Type B pancreatic cell (in vitro differentiated cells): ENCODE results near the gene TNK1. TPM values are rescaled to one million over a fixed set of nuclear protein-coding genes. Genes with fewer than 3 reads are reported as not detected.
"Not testable (repeated sequence)": the region's sequence is repeated elsewhere in the genome, so short reads cannot be mapped to it uniquely, and the experiment has no call there.

Experiments used
- DNase-seq: peaks from one replicate; pipeline ENCODE4 v3.0.0; 2021; ENCODE audit warnings: mixed read lengths; ENCODE audit not compliant: unreplicated experiment; ENCODE audit errors: extremely low spot score
- H3K27ac Mint-ChIP-seq: 2 replicates; pipeline ENCODE4 v1.8.0; 2021; ENCODE audit warnings: mild to moderate bottlenecking, mixed read lengths
- H3K27me3 Mint-ChIP-seq: 2 replicates; pipeline ENCODE4 v1.8.0; 2021; ENCODE audit warnings: mixed read lengths
- H3K36me3 Mint-ChIP-seq: 2 replicates; pipeline ENCODE4 v1.8.0; 2021; ENCODE audit warnings: mixed read lengths
- H3K4me1 Mint-ChIP-seq: one replicate; pipeline ENCODE4 v1.8.0; 2021; ENCODE audit warnings: mixed read lengths; ENCODE audit not compliant: unreplicated experiment
- H3K4me3 Mint-ChIP-seq: 2 replicates; pipeline ENCODE4 v1.8.0; 2021; ENCODE audit warnings: mild to moderate bottlenecking, mixed read lengths
- H3K9me3 Mint-ChIP-seq: 2 replicates; pipeline ENCODE4 v1.8.0; 2021; ENCODE audit warnings: mixed read lengths
- CTCF ChIP-seq: fragments of 200-600 bp; sonication (generic); conservative IDR thresholded peaks from 2 replicates; pipeline ENCODE4 v1.5.0; 2021; ENCODE audit warnings: antibody characterized with exemption, mild to moderate bottlenecking
- total RNA-seq: library from RNA; stranded (reverse); gene quantifications from 2 replicates; pipeline ENCODE4 v1.2.1, GENCODE V29; 2021; ENCODE audit warnings: low replicate concordance

TNK1 gene
- total RNA-seq, 1 donor from 2014 or later = 6.6 TPM

- no peak for TF ChIP-seq CTCF
- H3K27ac Mint-ChIP-seq = no peak overlapping the region
- peaks cover 9% of the 10 kb centered on the region for H3K27me3 Mint-ChIP-seq
- H3K4me3 Mint-ChIP-seq = no peak overlapping the region
- H3K4me1 Mint-ChIP-seq = no peaks in the 10 kb centered on the region
- no peaks in the 10 kb centered on the region for H3K36me3 Mint-ChIP-seq
- no peaks in the 10 kb centered on the region for H3K9me3 Mint-ChIP-seq
- DNase-seq = no peak
Measured at GRCh38 chr17:7363311-7363710, 17.6 kb upstream of the TNK1 start.

- not testable (repeated sequence) for H3K27ac Mint-ChIP-seq, H3K4me1 Mint-ChIP-seq, H3K4me3 Mint-ChIP-seq, H3K9me3 Mint-ChIP-seq, DNase-seq, H3K36me3 Mint-ChIP-seq
- peaks cover 24% of the 10 kb centered on the region for H3K27me3 Mint-ChIP-seq
Measured at GRCh38 chr17:7365963-7366362, 14.9 kb upstream of the TNK1 start.

GRCh38 chr17:7367083-7367482, 13.8 kb upstream of the TNK1 start:
- peaks cover 22% of the 10 kb centered on the region for H3K27me3 Mint-ChIP-seq
- DNase-seq = no peak
- no peak overlapping the region for H3K27ac Mint-ChIP-seq
- H3K9me3 Mint-ChIP-seq = no peaks in the 10 kb centered on the region
- no peaks in the 10 kb centered on the region for H3K36me3 Mint-ChIP-seq
- no peak for TF ChIP-seq CTCF
- no peaks in the 10 kb centered on the region for H3K4me1 Mint-ChIP-seq
- H3K4me3 Mint-ChIP-seq = no peak overlapping the region

- H3K27ac Mint-ChIP-seq = no peak overlapping the region
- H3K9me3 Mint-ChIP-seq = no peaks in the 10 kb centered on the region
- H3K4me3 Mint-ChIP-seq = no peak overlapping the region
- no peaks in the 10 kb centered on the region for H3K4me1 Mint-ChIP-seq
- H3K36me3 Mint-ChIP-seq = no peaks in the 10 kb centered on the region
- TF ChIP-seq CTCF = no peak
- H3K27me3 Mint-ChIP-seq = peaks cover 21% of the 10 kb centered on the region
- no peak for DNase-seq
Measured at GRCh38 chr17:7367918-7368598, 12.8 kb upstream of the TNK1 start.

- peaks cover 21% of the 10 kb centered on the region for H3K27me3 Mint-ChIP-seq
- not testable (repeated sequence) for H3K27ac Mint-ChIP-seq, H3K9me3 Mint-ChIP-seq, DNase-seq, H3K4me3 Mint-ChIP-seq, H3K4me1 Mint-ChIP-seq, H3K36me3 Mint-ChIP-seq
Measured at GRCh38 chr17:7368599-7368994, 12.3 kb upstream of the TNK1 start.

- Mint-ChIP-seq H3K4me1 (no peaks in the 10 kb centered on the region), H3K9me3 (no peaks in the 10 kb centered on the region), H3K27ac (no peak overlapping the region), H3K27me3 (peaks cover 21% of the 10 kb centered on the region), H3K4me3 (no peak overlapping the region), H3K36me3 (no peaks in the 10 kb centered on the region)
- no peak for DNase-seq
- TF ChIP-seq CTCF = no peak
Measured at GRCh38 chr17:7369825-7370224, 11.1 kb upstream of the TNK1 start.

GRCh38 chr17:7370853-7371252, 10.0 kb upstream of the TNK1 start:
- no peak overlapping the region for H3K4me3 Mint-ChIP-seq
- no peak for TF ChIP-seq CTCF
- H3K4me1 Mint-ChIP-seq = no peaks in the 10 kb centered on the region
- no peaks in the 10 kb centered on the region for H3K36me3 Mint-ChIP-seq
- peaks cover 18% of the 10 kb centered on the region for H3K27me3 Mint-ChIP-seq
- DNase-seq = no peak
- no peak overlapping the region for H3K27ac Mint-ChIP-seq
- no peaks in the 10 kb centered on the region for H3K9me3 Mint-ChIP-seq
